DND-41 (cell line): ENCODE measurements around the gene PDE3B.

ENCODE experiments used
- ATAC-seq: fragments of 200-7000 bp; cut with Tn5 transposase; 3 replicates; pipeline ENCODE4 v1.9.1; 2021; ENCODE audit warnings: low read depth; ENCODE audit not compliant: insufficient read depth
- DNase-seq: peaks from one replicate; pipeline ENCODE4 v3.0.0-alpha.2; 2020
- H2AFZ ChIP-seq: 2 replicates; pipeline ENCODE4 v1.6.0; 2012; ENCODE audit warnings: low read depth, low read length
- H3K27ac ChIP-seq: 2 replicates; pipeline ENCODE4 v1.5.1; 2012; ENCODE audit warnings: low read length, inconsistent platforms
- H3K27me3 ChIP-seq: fragments of 200-600 bp; sonication (generic); 2 replicates; pipeline ENCODE4 v1.6.0; 2012; ENCODE audit warnings: low read length, mild to moderate bottlenecking, inconsistent platforms; ENCODE audit not compliant: insufficient read depth, poor library complexity
- H3K36me3 ChIP-seq: 2 replicates; pipeline ENCODE4 v1.5.1; 2012; ENCODE audit warnings: low read length, inconsistent platforms; ENCODE audit not compliant: insufficient read depth
- H3K4me1 ChIP-seq: 2 replicates; pipeline ENCODE4 v1.5.1; 2012; ENCODE audit warnings: mild to moderate bottlenecking, low read length; ENCODE audit not compliant: insufficient read depth
- H3K4me2 ChIP-seq: 2 replicates; pipeline ENCODE4 v1.6.0; 2012; ENCODE audit warnings: mild to moderate bottlenecking, moderate library complexity, low read length, inconsistent platforms; ENCODE audit not compliant: insufficient read depth
- H3K4me3 ChIP-seq, 2 experiments: fragments of 200-600 bp in 1 of 2; shearing (Covaris generic) in 1 of 2; 2 replicates each; pipeline ENCODE4 v1.5.1; 2012 to 2016; ENCODE audit warnings: inconsistent platforms in 2 of 2, low read length in 2 of 2, mild to moderate bottlenecking in 2 of 2, low read depth in 1 of 2, moderate library complexity in 1 of 2
- H3K79me2 ChIP-seq: 2 replicates; pipeline ENCODE4 v1.6.0; 2012; ENCODE audit warnings: low read length, inconsistent platforms; ENCODE audit not compliant: insufficient read depth
- H3K9ac ChIP-seq: 2 replicates; pipeline ENCODE4 v1.6.0; 2012; ENCODE audit warnings: low read depth, mild to moderate bottlenecking, inconsistent platforms, low read length, moderate library complexity
- H3K9me3 ChIP-seq: 2 replicates; pipeline ENCODE4 v1.5.1; 2012; ENCODE audit warnings: low read length, moderate library complexity, mild to moderate bottlenecking, inconsistent platforms; ENCODE audit not compliant: insufficient read depth, severe bottlenecking
- H4K20me1 ChIP-seq: 2 replicates; pipeline ENCODE4 v1.6.0; 2012; ENCODE audit warnings: low read length; ENCODE audit not compliant: insufficient read depth
- CTCF ChIP-seq: IDR thresholded peaks from 2 replicates; pipeline ENCODE4 v1.5.1; 2012; ENCODE audit warnings: borderline replicate concordance, low read length, moderate library complexity, mild to moderate bottlenecking; ENCODE audit not compliant: poor library complexity, severe bottlenecking; ENCODE audit errors: extremely low read depth
- EZH2 ChIP-seq: IDR thresholded peaks from 3 replicates; pipeline ENCODE4 v1.6.1; 2012; ENCODE audit warnings: borderline replicate concordance, low read depth, mild to moderate bottlenecking, moderate library complexity, low read length, inconsistent platforms; ENCODE audit not compliant: severe bottlenecking

Gene PDE3B

GRCh38 chr11:14702760-14703159 is 59.2 kb downstream of the PDE3B start:
- Histone ChIP-seq H3K4me2 (no peak overlapping the region), H2AFZ (no peak overlapping the region), H3K27me3 (no peaks in the 10 kb centered on the region)

DNA sequence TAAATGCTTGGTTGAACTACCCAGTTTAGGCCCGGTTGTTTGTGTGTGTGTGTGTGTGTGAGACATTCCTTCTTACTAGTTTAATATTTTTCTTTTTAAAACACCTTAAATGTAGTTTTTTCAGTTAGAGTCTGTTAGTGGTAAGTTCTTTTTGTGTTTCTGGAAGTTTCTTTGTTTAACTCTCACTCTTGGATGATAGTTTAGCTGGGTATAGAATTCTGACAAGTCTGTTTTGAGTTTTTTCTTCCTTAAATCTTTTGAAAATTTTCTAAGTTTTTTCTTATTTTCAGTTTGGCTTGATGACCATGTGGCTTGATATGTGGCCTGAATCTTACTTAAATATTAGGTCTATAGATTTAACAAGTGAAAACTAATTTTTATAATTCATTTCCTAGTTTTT is 60.1 kb downstream of the PDE3B start:
- Histone ChIP-seq H3K9ac (no peak overlapping the region), H2AFZ (no peak overlapping the region), H4K20me1 (no peaks in the 10 kb centered on the region), H3K4me2 (no peak overlapping the region), H3K4me3 (no peak overlapping the region), H3K9me3 (peaks cover 29% of the 10 kb centered on the region), H3K27ac (no peak overlapping the region), H3K36me3 (peaks cover 20% of the 10 kb centered on the region; the same call in 1 of the 2 replicates), H3K4me1 (peaks cover 11% of the 10 kb centered on the region; the same call in 1 of the 2 replicates), H3K27me3 (no peaks in the 10 kb centered on the region), H3K79me2 (peaks cover 22% of the 10 kb centered on the region; the same call in 1 of the 2 replicates)
- DNase-seq: no peak
- TF ChIP-seq CTCF (no peak), EZH2 (no peak)
- ATAC-seq: no peak

More at GRCh38 chr11:14702760-14703159, 59.2 kb downstream of the PDE3B start:
- Histone ChIP-seq H3K9ac (no peak overlapping the region), H3K79me2 (peaks cover 22% of the 10 kb centered on the region; the same call in 1 of the 2 replicates), H3K4me3 (no peak overlapping the region), H4K20me1 (no peaks in the 10 kb centered on the region), H3K36me3 (peaks cover 20% of the 10 kb centered on the region; the same call in 1 of the 2 replicates), H3K27ac (no peak overlapping the region), H3K9me3 (peaks cover 28% of the 10 kb centered on the region), H3K4me1 (peaks cover 15% of the 10 kb centered on the region; the same call in 1 of the 2 replicates)
- DNase-seq: no peak
- ATAC-seq: no peak
- no peak for TF ChIP-seq EZH2
- no peak for TF ChIP-seq CTCF

DNA sequence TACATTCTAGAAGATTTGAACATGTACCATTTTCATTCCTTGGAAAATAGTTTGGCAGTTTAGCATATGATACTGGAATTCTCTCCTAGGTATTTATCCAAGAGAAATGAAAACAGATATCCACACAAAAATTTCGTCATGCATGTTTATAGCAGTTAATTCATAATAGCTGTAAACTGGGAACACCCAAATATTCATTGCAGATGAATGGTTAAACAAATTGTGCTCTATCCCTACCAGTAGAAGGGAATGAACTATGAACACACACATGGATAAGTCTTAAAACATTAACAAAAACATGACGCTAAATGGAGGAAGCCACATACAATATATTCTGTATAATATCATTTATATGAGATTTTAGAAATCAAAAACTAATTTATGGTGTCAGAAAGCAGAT is 61.5 kb downstream of the PDE3B start:
- H3K27me3 ChIP-seq: no peaks in the 10 kb centered on the region
- peaks cover 29% of the 10 kb centered on the region for H3K9me3 ChIP-seq
- H3K4me1 ChIP-seq: peaks cover 5% of the 10 kb centered on the region; the same call in 1 of the 2 replicates
- peaks cover 26% of the 10 kb centered on the region for H3K79me2 ChIP-seq
- TF ChIP-seq CTCF (no peak), EZH2 (no peak)
- no peak for DNase-seq
- H3K9ac ChIP-seq: no peak overlapping the region
- H4K20me1 ChIP-seq: no peaks in the 10 kb centered on the region
- no peak overlapping the region for H3K27ac ChIP-seq
- no peak overlapping the region for H3K4me3 ChIP-seq
- no peak for ATAC-seq
- no peak overlapping the region for H3K4me2 ChIP-seq
- peaks cover 20% of the 10 kb centered on the region; the same call in 1 of the 2 replicates for H3K36me3 ChIP-seq
- H2AFZ ChIP-seq: no peak overlapping the region
